ENCODE measurements around the gene TSPAN18.

DNA sequence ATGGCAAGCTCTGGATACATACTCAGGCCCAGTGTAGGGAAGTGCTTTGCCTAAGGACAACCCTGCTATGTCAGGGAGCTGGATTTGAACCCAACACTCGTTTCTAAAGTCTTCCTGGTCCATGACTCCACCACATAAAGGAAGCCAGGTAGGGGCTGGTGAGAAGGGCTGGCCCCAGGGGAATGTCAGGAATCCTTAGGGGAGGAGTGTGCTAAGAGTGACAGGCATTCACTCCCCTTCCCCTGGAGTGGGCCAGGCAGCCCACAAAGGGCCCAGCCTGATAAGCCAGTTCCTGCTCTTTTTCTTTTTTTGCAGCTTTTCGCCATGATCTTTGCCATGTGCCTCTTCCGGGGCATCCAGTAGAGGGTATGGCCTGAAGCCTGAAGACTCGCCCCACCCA is 202.1 kb downstream of the TSPAN18 start:
- TF ChIP-seq, protein P1, sequence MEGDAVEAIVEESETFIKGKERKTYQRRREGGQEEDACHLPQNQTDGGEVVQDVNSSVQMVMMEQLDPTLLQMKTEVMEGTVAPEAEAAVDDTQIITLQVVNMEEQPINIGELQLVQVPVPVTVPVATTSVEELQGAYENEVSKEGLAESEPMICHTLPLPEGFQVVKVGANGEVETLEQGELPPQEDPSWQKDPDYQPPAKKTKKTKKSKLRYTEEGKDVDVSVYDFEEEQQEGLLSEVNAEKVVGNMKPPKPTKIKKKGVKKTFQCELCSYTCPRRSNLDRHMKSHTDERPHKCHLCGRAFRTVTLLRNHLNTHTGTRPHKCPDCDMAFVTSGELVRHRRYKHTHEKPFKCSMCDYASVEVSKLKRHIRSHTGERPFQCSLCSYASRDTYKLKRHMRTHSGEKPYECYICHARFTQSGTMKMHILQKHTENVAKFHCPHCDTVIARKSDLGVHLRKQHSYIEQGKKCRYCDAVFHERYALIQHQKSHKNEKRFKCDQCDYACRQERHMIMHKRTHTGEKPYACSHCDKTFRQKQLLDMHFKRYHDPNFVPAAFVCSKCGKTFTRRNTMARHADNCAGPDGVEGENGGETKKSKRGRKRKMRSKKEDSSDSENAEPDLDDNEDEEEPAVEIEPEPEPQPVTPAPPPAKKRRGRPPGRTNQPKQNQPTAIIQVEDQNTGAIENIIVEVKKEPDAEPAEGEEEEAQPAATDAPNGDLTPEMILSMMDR (IDR thresholded peaks at IDR 0.05): no peak
- no peak for TF ChIP-seq POLR2A (IDR thresholded peaks at IDR 0.05)

Measured in ovary (tissue), 3 donors.